H1 (cell line): ENCODE measurements around the gene PRKCA. TPM values are rescaled to one million over a fixed set of nuclear protein-coding genes. Genes with fewer than 3 reads are reported as not detected.

Experiments used
- CTCF ChIA-PET: fragments of 300-600 bp; sonication (Branson Sonifier 250); formaldehyde crosslinking; loops from one replicate; lab custom pipeline; 2021; ENCODE audit not compliant: partially characterized antibody; lab: Charles Lee
- POLR2A ChIA-PET: fragments of 300-600 bp; sonication (Branson Sonifier 250); formaldehyde crosslinking; loops from one replicate; lab custom pipeline; 2021; ENCODE audit warnings: inconsistent platforms; ENCODE audit not compliant: partially characterized antibody; lab: Charles Lee
- DNase-seq, 2 experiments: peaks; one replicate each; pipeline versions ENCODE4 v3.0.0 to v3.0.0-alpha.2; 2010 to 2022; ENCODE audit warnings: low spot score in 2 of 2, low read depth in 1 of 2, mixed read lengths in 1 of 2
- FAIRE-seq: peaks from 2 replicates; lab custom pipeline; 2011; peaks lifted over from hg19 to GRCh38; lab: Jason Lieb, UNC
- H2AFZ ChIP-seq: 2 replicates; pipeline ENCODE4 v1.8.1; 2012; ENCODE audit warnings: low read length, inconsistent platforms
- H2AK5ac ChIP-seq: 2 replicates; pipeline ENCODE4 v1.6.1; 2013; ENCODE audit warnings: low read depth, low read length
- H2BK120ac ChIP-seq: replicated peaks from 2 replicates; pipeline ENCODE3; 2013; ENCODE audit warnings: low read depth, low read length, inconsistent platforms
- H2BK12ac ChIP-seq: 2 replicates; pipeline ENCODE4 v1.6.1; 2013; ENCODE audit warnings: low read depth, low read length
- H2BK15ac ChIP-seq: 2 replicates; pipeline ENCODE4 v1.6.1; 2013; ENCODE audit warnings: low read length
- H2BK20ac ChIP-seq: 2 replicates; pipeline ENCODE4 v1.6.1; 2013; ENCODE audit warnings: low read length
- H2BK5ac ChIP-seq: 2 replicates; pipeline ENCODE4 v1.6.1; 2013; ENCODE audit warnings: low read depth, low read length
- H3K14ac ChIP-seq: 2 replicates; pipeline ENCODE4 v1.6.1; 2013; ENCODE audit warnings: inconsistent platforms; ENCODE audit not compliant: insufficient read length
- H3K18ac ChIP-seq: 2 replicates; pipeline ENCODE4 v1.6.1; 2013; ENCODE audit warnings: low read length; ENCODE audit errors: extremely low read depth
- H3K23ac ChIP-seq: 2 replicates; pipeline ENCODE4 v1.6.1; 2013; ENCODE audit warnings: inconsistent platforms; ENCODE audit not compliant: insufficient read length
- H3K23me2 ChIP-seq: 2 replicates; pipeline ENCODE4 v1.6.1; 2013; ENCODE audit warnings: low read depth, low read length
- H3K27ac ChIP-seq: 2 replicates; pipeline ENCODE4 v1.6.1; 2011; ENCODE audit warnings: low read depth, low read length, inconsistent platforms
- H3K27me3 ChIP-seq, 4 experiments: replicated peaks in 1 of 4; 1 replicate in 1 of 4; 2 replicates in 3 of 4; pipeline versions ENCODE4 v1.6.1 to v1.8.1; 2011 to 2013; ENCODE audit warnings: low read length in 3 of 4, mild to moderate bottlenecking in 3 of 4, inconsistent platforms in 2 of 4, mixed read lengths in 2 of 4, moderate library complexity in 1 of 4; ENCODE audit not compliant: control insufficient read depth in 3 of 4, insufficient read depth in 3 of 4; ENCODE audit errors: extremely low read depth in 1 of 4
- H3K36me3 ChIP-seq, 4 experiments: 2 replicates each; pipeline versions ENCODE4 v1.6.1 to v1.8.1; 2011 to 2013; ENCODE audit warnings: mild to moderate bottlenecking in 4 of 4, low read length in 3 of 4, moderate library complexity in 2 of 4, control low read depth in 1 of 4, inconsistent platforms in 1 of 4; ENCODE audit not compliant: insufficient read depth in 4 of 4, control insufficient read depth in 2 of 4
- H3K4ac ChIP-seq: replicated peaks from 2 replicates; pipeline ENCODE3; 2013; ENCODE audit warnings: low read length, low read depth, mixed read lengths, inconsistent platforms; ENCODE audit not compliant: insufficient read length
- H3K4me1 ChIP-seq, 4 experiments: replicated peaks in 1 of 4; 1 replicate in 1 of 4; 2 replicates in 3 of 4; pipeline versions ENCODE4 v1.6.1 to v1.8.1; 2011 to 2013; ENCODE audit warnings: low read length in 3 of 4, inconsistent platforms in 2 of 4, mixed read lengths in 1 of 4; ENCODE audit not compliant: insufficient read depth in 4 of 4, control insufficient read depth in 3 of 4
- H3K4me2 ChIP-seq, 2 experiments: 2 replicates each; pipeline versions ENCODE4 v1.6.1 to v1.8.1; 2011 to 2013; ENCODE audit warnings: low read depth in 2 of 2, low read length in 2 of 2, control low read depth in 1 of 2, inconsistent platforms in 1 of 2, mild to moderate bottlenecking in 1 of 2; ENCODE audit not compliant: insufficient read depth in 1 of 2
- H3K4me3 ChIP-seq, 4 experiments: fragments of 200-600, 300-600 bp in 1 of 4; sonication (generic), shearing (Covaris generic), sonication (Bioruptor Twin) in 1 of 4; 2 replicates each; pipeline versions ENCODE4 v1.5.1 to v1.8.1; 2011 to 2016; ENCODE audit warnings: low read length in 4 of 4, low read depth in 3 of 4, control low read depth in 2 of 4, inconsistent platforms in 2 of 4, mild to moderate bottlenecking in 2 of 4, mixed read lengths in 1 of 4, moderate library complexity in 1 of 4; ENCODE audit not compliant: insufficient read depth in 2 of 4; ENCODE audit errors: extremely low read depth in 1 of 4
- H3K56ac ChIP-seq: replicated peaks from 2 replicates; pipeline ENCODE3; 2013; ENCODE audit warnings: low read depth, mild to moderate bottlenecking, mixed read lengths, low read length, inconsistent platforms; ENCODE audit not compliant: insufficient read length
- H3K79me1 ChIP-seq: 2 replicates; pipeline ENCODE4 v1.6.1; 2013; ENCODE audit warnings: low read depth, low read length, control low read depth
- H3K79me2 ChIP-seq, 2 experiments: 2 replicates each; pipeline versions ENCODE4 v1.6.1 to v1.8.1; 2012 to 2013; ENCODE audit warnings: low read length in 2 of 2, mild to moderate bottlenecking in 2 of 2, inconsistent platforms in 1 of 2; ENCODE audit not compliant: insufficient read depth in 2 of 2, control insufficient read depth in 1 of 2
- H3K9ac ChIP-seq, 4 experiments: replicated peaks in 1 of 4; 1 replicate in 1 of 4; 2 replicates in 3 of 4; pipeline versions ENCODE4 v1.6.1 to v1.8.1; 2011 to 2013; ENCODE audit warnings: low read depth in 3 of 4, low read length in 3 of 4, control low read depth in 2 of 4, mild to moderate bottlenecking in 2 of 4, moderate library complexity in 2 of 4, inconsistent platforms in 1 of 4; ENCODE audit errors: extremely low read depth in 1 of 4
- H3K9me3 ChIP-seq, 2 experiments: 2 replicates each; pipeline versions ENCODE4 v1.6.1 to v1.8.1; 2012 to 2013; ENCODE audit warnings: mild to moderate bottlenecking in 2 of 2, moderate library complexity in 2 of 2, control low read depth in 1 of 2, inconsistent platforms in 1 of 2, low read depth in 1 of 2, low read length in 1 of 2, mixed read lengths in 1 of 2; ENCODE audit not compliant: insufficient read depth in 2 of 2
- H4K20me1 ChIP-seq, 2 experiments: replicated peaks in 1 of 2; 2 replicates each; pipeline versions ENCODE3 to v1.8.1; 2011 to 2013; ENCODE audit warnings: inconsistent platforms in 2 of 2, low read length in 2 of 2, mild to moderate bottlenecking in 1 of 2; ENCODE audit not compliant: insufficient read depth in 2 of 2, control insufficient read depth in 1 of 2
- H4K5ac ChIP-seq: 2 replicates; pipeline ENCODE4 v1.6.1; 2013; ENCODE audit warnings: low read length, low read depth, mixed read lengths, inconsistent platforms; ENCODE audit not compliant: insufficient read length
- H4K8ac ChIP-seq: 2 replicates; pipeline ENCODE4 v1.8.0; 2013; ENCODE audit warnings: mild to moderate bottlenecking, moderate library complexity, low read length, inconsistent platforms; ENCODE audit not compliant: insufficient read depth; ENCODE audit errors: extremely low read depth
- H4K91ac ChIP-seq: replicated peaks from 2 replicates; pipeline ENCODE3; 2013; ENCODE audit warnings: low read length, mixed read lengths, inconsistent platforms; ENCODE audit not compliant: insufficient read length
- CREB1 ChIP-seq: IDR thresholded peaks from 2 replicates; pipeline ENCODE4 v1.6.1; 2012; ENCODE audit warnings: inconsistent platforms
- CTBP2 ChIP-seq: IDR thresholded peaks from 2 replicates; pipeline ENCODE4 v1.7.0; 2011; ENCODE audit warnings: borderline replicate concordance, mild to moderate bottlenecking, moderate library complexity, mixed read lengths, low read length; ENCODE audit not compliant: insufficient read depth, insufficient read length
- CTCF ChIP-seq, 3 experiments: IDR thresholded peaks; 1 replicate in 2 of 3; 2 replicates in 1 of 3; pipeline versions ENCODE4 v1.5.1 to v1.6.1; 2011; ENCODE audit warnings: low read length in 3 of 3, mild to moderate bottlenecking in 3 of 3, inconsistent platforms in 2 of 3, low read depth in 1 of 3, moderate library complexity in 1 of 3; ENCODE audit not compliant: insufficient read depth in 1 of 3; ENCODE audit errors: control extremely low read depth in 1 of 3
- KDM5A ChIP-seq: fragments of 200-600 bp; IDR thresholded peaks from 2 replicates; pipeline ENCODE4 v1.7.1; 2012; ENCODE audit warnings: mild to moderate bottlenecking, low read length, inconsistent platforms, mixed read lengths
- POU5F1 ChIP-seq: IDR thresholded peaks from 2 replicates; pipeline ENCODE4 v1.6.1; 2011; ENCODE audit warnings: low read depth, mild to moderate bottlenecking, low read length, moderate library complexity
- RNF2 ChIP-seq: fragments of 200-900, 300-1000 bp; sonication (generic); IDR thresholded peaks from 2 replicates; pipeline ENCODE4 v1.7.1; 2016; ENCODE audit warnings: borderline replicate concordance, low read depth, mild to moderate bottlenecking, antibody characterized with exemption, low read length; ENCODE audit not compliant: poor library complexity, severe bottlenecking; ENCODE audit errors: missing control alignments
- SAP30 ChIP-seq: fragments of 300-600 bp; sonication (generic); IDR thresholded peaks from 2 replicates; pipeline ENCODE4 v1.7.1; 2012; ENCODE audit warnings: low read length, moderate library complexity, mild to moderate bottlenecking, inconsistent platforms; ENCODE audit not compliant: insufficient read depth, insufficient replicate concordance
- SP1 ChIP-seq: IDR thresholded peaks from 2 replicates; pipeline ENCODE4 v1.6.1; 2011; ENCODE audit warnings: low read depth, low read length
- WGBS, 2 experiments: shearing (Covaris generic) in 1 of 2; methylation state at CpG; one replicate each; pipeline versions ENCODE4 v1.1.6 to v1.1.7; 2013 to 2015; ENCODE audit warnings: low lambda C conversion rate in 2 of 2, mixed read lengths in 2 of 2, inconsistent platforms in 1 of 2, low coverage in 1 of 2, missing lambda C conversion rate in 1 of 2; ENCODE audit not compliant: insufficient replicate concordance in 2 of 2, insufficient coverage in 1 of 2, insufficient read length in 1 of 2; ENCODE audit errors: extremely low coverage in 1 of 2, missing lambda C conversion rate in 1 of 2; 5-methylcytosine and 5-hydroxymethylcytosine counted together
- polyA plus RNA-seq, 7 experiments: library from polyadenylated mRNA; depleted of rRNA in 3 of 7; stranded (reverse) in 5 of 7; unstranded in 2 of 7; fragments of >200 nt in 5 of 7; fragments of 200-250 nt in 2 of 7; gene quantifications; 1 replicate in 5 of 7; 2 replicates in 1 of 7; 4 replicates in 1 of 7; pipeline versions ENCODE4 v1.2.1 to v1.2.3, GENCODE V29; 2011 to 2013; ENCODE audit warnings: missing spikeins in 2 of 7, mixed read lengths in 2 of 7
- total RNA-seq: library from RNA; stranded (reverse); fragmentation: NEBNext Ultra II Directional; extraction: Animal tissue kit (Norgen Biotek cat#: 25700); gene quantifications from 2 replicates; pipeline ENCODE4 v1.2.1, GENCODE V29; 2021

Gene PRKCA
- total and polyA plus RNA-seq, 2 of the 8 experiments (the other 6 are each of a cell fraction or from before 2014, with no cell fraction given), result 5.8 to 17.8 TPM

DNA sequence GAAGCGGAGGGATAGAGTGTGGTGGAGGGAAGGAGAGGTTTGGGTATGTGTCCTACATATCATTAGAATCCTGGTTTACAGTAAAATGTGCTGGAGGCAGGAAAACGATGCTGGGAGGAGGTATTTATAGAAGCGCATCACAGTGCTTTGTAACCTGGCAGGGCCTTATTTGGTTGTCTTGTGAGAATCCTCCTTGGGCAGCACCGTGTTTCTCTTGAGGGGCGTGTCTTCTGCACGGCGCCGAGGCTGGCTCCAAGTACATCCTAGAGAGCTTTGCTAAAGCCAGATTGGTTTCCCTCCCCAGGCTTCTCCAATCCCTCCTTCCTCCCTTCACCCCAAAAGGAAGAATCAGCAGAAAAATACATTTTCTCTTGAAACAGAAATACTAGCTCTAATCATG, 556.9 kb downstream of the PRKCA start:
- Histone ChIP-seq H3K4me2 (no peak overlapping the region), H3K23me2 (no peaks in the 10 kb centered on the region), H4K20me1 (no peaks in the 10 kb centered on the region), H3K36me3 (no peaks in the 10 kb centered on the region), H2BK12ac (no peak overlapping the region), H2BK120ac (no peak overlapping the region), H3K27ac (no peak overlapping the region), H3K56ac (no peak overlapping the region), H3K4ac (no peak overlapping the region), H3K18ac (no peak overlapping the region), H3K79me1 (no peaks in the 10 kb centered on the region), H3K14ac (no peak overlapping the region), H4K5ac (no peak overlapping the region), H2BK15ac (no peak overlapping the region), H3K4me1 (no peaks in the 10 kb centered on the region), H3K4me3 (no peak overlapping the region), H4K91ac (no peak overlapping the region), H3K9me3 (no peaks in the 10 kb centered on the region), H2BK20ac (no peak overlapping the region), H4K8ac (no peak overlapping the region), H3K27me3 (no peaks in the 10 kb centered on the region), H2AK5ac (no peak overlapping the region)
- no peak for FAIRE-seq
- CTCF ChIA-PET, result interaction anchor here (0.7 to 1.0 kb wide), 6 partner anchors 9 to 134 kb away, joined by 3 to 4 read pairs (median 4); no protein-coding TSS in a partner anchor
- POLR2A ChIA-PET, result no interaction called here
- WGBS, 2 experiments, result 94% methylated on average over 8 of the region's 8 CpGs; no CpG with 5 or more reads in 1 of the 2 experiments
- TF ChIP-seq CTBP2 (no peak), RNF2 (no peak), SAP30 (no peak), CTCF (IDR thresholded peaks at IDR 0.05; ENCODE audit: control extremely low read depth in 1 of 3, insufficient read depth in 1 of 3, low read depth in 1 of 3, low read length in 3 of 3) (no peak), CREB1 (no peak), SP1 (no peak), POU5F1 (no peak), KDM5A (no peak)
- TF ChIP-seq, all 59 proteins: peak for 0
- H3K79me2 ChIP-seq, result no peaks in the 10 kb centered on the region
- H3K23ac ChIP-seq, result no peak overlapping the region
- no peak overlapping the region for H2BK5ac ChIP-seq
- DNase-seq, result no peak
- H2AFZ ChIP-seq, result no peak overlapping the region
- no peak overlapping the region for H3K9ac ChIP-seq
